ENCODE data around the gene VSTM2L.

The VSTM2L gene

DNA sequence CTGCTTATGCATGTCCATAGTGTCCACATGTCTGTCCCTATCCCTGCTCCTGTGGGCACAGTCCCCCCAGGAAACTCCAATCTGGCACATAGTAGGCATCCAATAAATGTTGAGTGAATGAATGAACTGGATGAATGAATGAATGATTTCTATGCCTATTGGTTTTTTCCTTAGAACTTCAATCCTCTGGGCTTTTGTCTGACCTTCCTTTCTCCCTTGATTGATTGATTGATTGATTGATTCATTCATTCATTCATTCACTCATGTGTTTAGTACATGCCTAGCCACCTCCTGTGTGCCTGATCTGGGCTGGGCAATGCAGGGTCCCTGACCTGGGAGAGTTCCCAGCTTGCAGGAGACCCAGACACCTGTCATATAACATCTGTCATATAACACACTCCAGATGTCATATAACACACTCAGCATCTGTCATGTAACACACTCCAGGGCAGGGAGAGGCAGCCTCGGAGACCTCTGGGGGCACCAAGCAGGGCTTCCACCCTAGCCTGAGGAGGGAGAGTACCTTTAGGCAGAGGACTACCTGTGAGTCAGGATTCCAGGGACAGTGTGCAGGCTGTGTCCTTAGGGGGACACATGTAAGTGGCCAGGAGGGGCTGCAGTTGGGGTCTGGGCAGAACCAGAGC lies 17.9 kb downstream of the VSTM2L start:
- DNase-seq, result no peak

DNA sequence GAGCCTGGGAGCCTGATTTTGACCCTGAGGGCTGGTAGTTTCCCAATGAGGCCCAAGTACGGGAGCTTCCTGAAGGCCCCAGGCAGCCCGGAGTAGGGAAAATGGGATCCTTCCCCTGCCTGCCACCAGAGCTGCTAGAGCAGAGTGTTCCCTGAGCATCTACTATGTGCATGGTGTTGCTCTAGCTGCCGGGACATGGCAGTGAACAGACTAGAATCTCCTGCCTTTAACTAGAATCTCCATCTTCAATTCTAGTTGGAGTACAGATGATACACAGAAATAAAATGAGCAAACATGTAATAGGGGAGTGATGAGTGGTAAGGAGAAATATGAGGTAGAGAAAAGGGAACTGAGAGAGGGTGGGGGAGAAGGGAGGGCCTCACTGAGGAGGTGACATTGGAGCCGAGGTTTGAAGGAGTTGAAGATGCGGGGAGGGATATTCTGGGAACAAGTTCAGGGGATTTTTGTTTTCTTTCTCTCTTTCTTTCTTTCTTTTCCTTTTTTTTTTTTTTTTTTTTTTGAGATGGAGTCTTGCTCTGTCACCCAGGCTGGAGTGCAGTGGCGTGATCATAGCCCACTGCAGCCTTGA lies 18.5 kb downstream of the VSTM2L start:
- DNase-seq, result no peak

- no peak for DNase-seq
These were observed 19.1 kb downstream of the VSTM2L start for GRCh38 chr20:37922016-37922415.

- no peak for DNase-seq
These were observed 22.6 kb downstream of the VSTM2L start for GRCh38 chr20:37925265-37926165.

DNA sequence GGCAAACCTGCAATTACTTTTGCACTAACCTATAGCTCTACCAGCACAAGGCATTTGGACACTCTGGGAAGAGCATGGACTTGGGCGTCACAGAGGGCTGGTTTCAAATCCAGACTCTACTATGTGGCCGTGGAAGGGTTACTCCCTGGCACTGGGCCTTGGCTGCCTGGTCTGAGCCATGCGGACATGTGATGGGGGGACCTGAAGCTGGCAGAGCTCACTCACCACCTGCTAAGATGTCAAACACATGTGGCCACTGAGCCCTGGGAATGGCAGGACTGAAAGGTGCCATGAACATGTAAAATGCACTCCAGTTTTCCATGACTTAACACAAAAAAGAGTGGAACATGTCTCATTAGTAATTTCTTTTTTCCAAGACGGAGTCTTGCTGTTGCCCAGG lies 23.7 kb downstream of the VSTM2L start:
- DNase-seq, result no peak

DNA sequence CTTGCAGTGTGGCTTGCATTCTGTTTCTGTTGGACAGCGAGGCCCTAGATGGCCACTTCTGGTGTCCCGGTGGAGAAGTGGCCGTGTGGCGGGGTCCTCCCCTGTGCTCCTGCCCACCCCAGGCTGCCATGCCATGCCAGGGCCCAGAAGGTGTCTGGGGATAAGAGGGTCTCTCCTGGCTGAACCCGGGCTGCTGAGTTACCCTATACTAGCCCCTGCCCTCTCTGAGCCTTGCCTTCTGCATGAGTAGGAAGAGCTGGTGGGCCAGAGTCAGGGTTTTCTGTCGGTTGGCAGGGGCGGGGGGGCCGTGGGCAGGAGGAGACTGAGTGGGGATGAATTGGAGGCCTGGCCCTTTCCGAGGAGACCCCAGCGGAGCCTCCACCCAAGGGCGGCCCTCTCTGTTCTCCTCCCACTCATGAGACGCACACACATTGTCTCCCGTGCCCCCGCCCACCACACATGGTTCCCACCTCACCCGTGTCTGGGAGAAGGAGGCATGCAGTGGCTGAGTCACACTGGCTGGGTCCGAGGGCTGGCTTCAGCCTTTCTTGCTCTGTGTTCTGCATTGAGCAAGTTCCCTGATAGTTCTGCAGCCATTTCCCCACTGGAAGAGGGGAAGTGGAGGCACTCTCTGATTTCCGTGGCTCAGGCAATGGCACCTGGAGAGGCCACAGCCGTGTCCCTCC lies 24.6 kb downstream of the VSTM2L start:
- no peak for DNase-seq

GRCh38 chr20:37928996-37929682 lies 26.2 kb downstream of the VSTM2L start:
- no peak for DNase-seq

- no peak for DNase-seq
These were observed 26.7 kb downstream of the VSTM2L start for GRCh38 chr20:37929683-37930014.

GRCh38 chr20:37931153-37931922 lies 28.4 kb downstream of the VSTM2L start:
- no peak for DNase-seq

GRCh38 chr20:37932074-37932473 lies 29.1 kb downstream of the VSTM2L start:
- no peak for DNase-seq

GRCh38 chr20:37932919-37933318 lies 30.0 kb downstream of the VSTM2L start:
- no peak for DNase-seq

DNA sequence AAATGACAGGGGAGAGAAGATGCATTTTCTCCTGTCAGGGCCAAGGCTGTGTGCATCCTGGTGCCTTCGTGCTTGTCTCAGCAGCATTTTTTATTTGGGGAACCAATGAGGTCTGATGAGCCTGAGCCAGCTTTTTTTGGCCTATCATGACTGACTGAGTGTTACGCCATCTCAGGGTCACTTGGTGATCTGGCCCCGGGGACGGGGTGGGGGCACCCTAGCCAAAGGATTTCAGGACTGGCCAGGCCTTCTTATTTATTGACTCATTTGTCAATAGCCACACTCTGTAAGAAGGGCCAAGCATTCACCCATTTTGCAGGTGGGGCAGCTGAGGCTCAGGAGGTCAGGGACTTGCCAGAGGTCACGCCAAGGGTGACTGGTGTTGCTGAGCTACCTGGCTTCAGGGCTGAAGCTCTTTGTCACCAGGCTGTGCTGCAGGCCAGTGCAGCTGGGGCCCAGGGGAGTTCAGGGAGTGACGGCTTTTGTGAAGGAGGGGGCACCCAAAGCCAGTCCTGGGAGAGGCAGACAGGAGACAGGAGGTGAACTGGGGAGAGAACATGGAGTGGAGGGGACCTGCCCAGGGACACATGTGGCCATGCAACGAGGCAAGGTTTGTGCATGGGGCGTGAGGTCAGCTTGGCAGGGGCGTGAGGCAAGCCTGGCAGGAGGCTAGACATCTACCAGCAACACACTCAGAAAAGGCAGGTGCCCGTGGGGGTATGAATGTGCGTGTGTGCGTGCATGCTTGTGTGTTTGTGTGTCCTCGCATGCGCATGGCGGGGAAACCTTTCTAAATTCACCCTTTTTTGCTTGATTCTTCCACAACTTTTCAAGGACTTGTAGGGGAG lies 31.1 kb downstream of the VSTM2L start:
- DNase-seq, result no peak

DNA sequence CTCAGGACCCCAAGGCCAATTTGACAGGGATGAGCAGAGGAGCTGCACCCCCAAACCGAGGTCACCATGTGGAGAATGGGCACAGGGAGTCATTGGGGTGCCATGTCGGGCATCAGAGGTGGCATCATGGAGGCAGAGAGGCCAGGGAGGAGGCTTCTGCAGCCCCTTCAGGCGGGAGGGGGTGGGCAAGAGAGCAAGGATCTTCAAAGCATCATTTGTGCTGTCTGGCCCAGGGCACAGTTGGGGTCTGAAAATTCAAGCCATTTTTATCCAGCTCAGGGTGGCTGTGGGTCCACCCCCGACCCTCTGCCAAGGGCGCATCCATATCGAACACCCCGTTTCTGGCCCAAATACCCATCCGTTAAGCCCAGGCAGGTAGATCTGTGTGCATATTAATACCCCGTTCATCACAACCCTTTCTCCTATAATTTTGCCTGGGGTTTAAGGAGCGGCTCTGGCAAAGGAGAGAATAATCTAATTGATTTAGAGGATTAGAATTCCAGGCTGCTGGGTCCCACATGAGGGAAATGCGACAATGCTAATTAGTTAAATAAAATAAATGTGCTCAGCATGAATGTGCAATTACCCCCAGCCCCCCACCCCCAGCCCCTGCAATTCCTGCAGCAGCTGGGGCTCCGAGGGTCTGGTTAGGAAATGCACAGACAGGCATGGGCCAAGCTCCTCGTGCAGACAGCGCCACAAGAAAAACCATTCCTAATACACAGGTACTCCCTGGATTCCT lies 31.9 kb downstream of the VSTM2L start:
- no peak for DNase-seq

GRCh38 chr20:37935435-37935834 lies 32.5 kb downstream of the VSTM2L start:
- DNase-seq, result no peak

DNA sequence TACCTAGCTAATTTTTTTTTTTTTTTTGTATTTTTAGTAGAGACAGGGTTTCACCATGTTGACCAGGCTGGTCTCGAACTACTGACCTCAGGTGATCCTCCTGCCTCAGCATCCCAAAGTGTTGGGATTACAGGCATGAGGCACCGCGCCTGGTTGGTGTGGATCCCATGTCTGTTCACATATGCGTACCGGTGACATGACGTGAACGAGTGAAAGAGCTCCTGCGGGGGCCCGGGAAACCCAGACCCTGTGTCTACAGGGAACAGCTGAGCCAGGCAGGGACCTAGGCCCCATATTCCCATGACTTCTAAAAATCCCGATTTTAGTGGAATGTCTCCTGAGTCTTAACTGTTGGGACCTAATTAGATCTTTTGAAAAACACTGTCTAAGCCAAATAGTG lies 33.1 kb downstream of the VSTM2L start:
- DNase-seq, result no peak

- DNase-seq, result no peak
These were observed 33.5 kb downstream of the VSTM2L start for GRCh38 chr20:37936451-37936850.

GRCh38 chr20:37937686-37938085 lies 34.8 kb downstream of the VSTM2L start:
- no peak for DNase-seq

DNA sequence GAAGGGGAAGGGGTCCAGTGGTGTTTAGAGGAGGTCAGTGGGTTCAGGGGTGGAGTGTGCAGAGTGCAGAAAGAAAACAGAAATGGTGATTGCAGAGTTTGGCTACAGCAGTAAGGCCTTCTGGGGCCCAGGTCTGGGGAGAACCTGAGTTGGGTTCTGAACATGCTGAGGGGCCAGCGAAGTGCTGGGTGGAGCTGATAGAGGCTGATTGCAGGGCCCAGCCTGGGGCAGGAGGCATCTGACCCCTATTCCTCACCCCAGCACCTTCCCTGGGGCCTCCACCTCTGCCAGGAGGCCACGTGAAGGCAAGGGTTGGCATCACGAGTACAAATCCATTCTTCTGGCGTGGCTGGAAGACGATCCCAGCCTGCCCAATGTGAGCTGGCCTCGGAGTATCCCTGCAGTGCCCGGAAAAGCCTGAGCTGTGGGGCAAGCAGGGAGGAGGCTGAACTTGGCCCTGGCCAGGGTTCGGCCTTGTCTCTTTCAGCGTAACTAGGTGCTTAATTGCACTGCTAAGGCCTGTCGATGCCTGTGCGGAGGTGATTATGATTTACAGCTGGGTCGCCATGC lies 35.3 kb downstream of the VSTM2L start:
- no peak for DNase-seq

DNA sequence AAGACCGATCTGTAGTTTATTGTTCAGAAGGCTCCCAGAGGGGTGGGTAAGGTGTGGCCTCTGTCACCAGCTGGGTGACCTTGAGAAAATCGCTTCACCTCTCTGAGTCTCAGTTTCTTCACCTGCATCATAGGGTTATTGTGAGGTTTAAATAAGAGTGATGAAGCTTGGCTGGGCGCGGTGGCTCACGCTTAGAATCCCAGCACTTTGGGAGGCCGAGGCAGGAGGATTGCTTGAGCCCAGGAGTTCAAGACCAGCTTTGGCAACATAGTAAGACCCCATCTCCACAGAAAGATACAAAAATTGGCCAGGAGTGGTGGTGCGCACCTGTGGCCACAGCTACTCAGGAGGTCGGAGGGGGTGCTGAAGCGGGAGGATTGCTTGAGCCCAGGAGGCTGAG lies 36.0 kb downstream of the VSTM2L start:
- no peak for DNase-seq

Measured in hematopoietic multipotent progenitor cell treated with erythropoietin and hydrocortisone succinate and interleukin-3 and kit ligand, for 4 days (in vitro differentiated cells).